ENCODE data around the gene COG2. TPM values are rescaled to one million over a fixed set of nuclear protein-coding genes. Genes with fewer than 3 reads are reported as not detected.

COG2 gene
- total RNA-seq, 1 experiment from 2014 or later, result 51.0 TPM

GRCh38 chr1:230691615-230692014, 49.3 kb downstream of the COG2 start:
- CTCF ChIA-PET, result no interaction called here
- intact Hi-C loops (cut with micrococcal nuclease), result no loop called here

GRCh38 chr1:230693221-230693620, 50.9 kb downstream of the COG2 start:
- DNase-seq (no peak), ATAC-seq (no peak)
- H3K4me1 ChIP-seq (ENCODE audit: insufficient read depth, low read length), result no peaks in the 10 kb centered on the region
- ChIA-PET CTCF (no interaction called here), POLR2A (ENCODE audit: unreplicated experiment) (no interaction called here)
- no peak overlapping the region for H3K27ac ChIP-seq (ENCODE audit: low read length)
- H3K9ac ChIP-seq (ENCODE audit: low read length), result no peak overlapping the region
- no peaks in the 10 kb centered on the region for H4K20me1 ChIP-seq (ENCODE audit: low read length)
- no peaks in the 10 kb centered on the region for H3F3A ChIP-seq (ENCODE audit: low read length, unreplicated experiment)
- no peaks in the 10 kb centered on the region for H3K79me2 ChIP-seq (ENCODE audit: low read length)
- intact Hi-C loops (cut with micrococcal nuclease), result no loop called here
- H3K4me3 ChIP-seq (ENCODE audit: low read length), result no peak overlapping the region
- no peaks in the 10 kb centered on the region for H3K9me3 ChIP-seq (ENCODE audit: low read length)
- BruUV-seq (replicated peaks), result no TSS peak
- TF ChIP-seq EZH2phosphoT487 (IDR thresholded peaks at IDR 0.05; ENCODE audit: borderline replicate concordance, low read length) (no peak), CTCF (conservative IDR thresholded peaks at IDR 0.05; ENCODE audit: low read depth, low read length) (no peak), EZH2 (IDR thresholded peaks at IDR 0.05; ENCODE audit: low read length, unreplicated experiment) (no peak)
- H3K9me2 ChIP-seq (replicated peaks; ENCODE audit: low read length), result no peaks in the 10 kb centered on the region
- H3K27me3 ChIP-seq (ENCODE audit: low read length), result no peaks in the 10 kb centered on the region
- no peak overlapping the region for H3K4me2 ChIP-seq (ENCODE audit: low read length)
- H2AFZ ChIP-seq (ENCODE audit: low read length), result no peak overlapping the region
- peaks cover 39% of the 10 kb centered on the region for H3K36me3 ChIP-seq (ENCODE audit: low read depth, low read length)

More at GRCh38 chr1:230691615-230692014, 49.3 kb downstream of the COG2 start:
- Histone ChIP-seq H3K27ac (ENCODE audit: low read length) (no peak overlapping the region), H3K9ac (ENCODE audit: low read length) (no peak overlapping the region), H3K4me1 (ENCODE audit: insufficient read depth, low read length) (no peaks in the 10 kb centered on the region), H4K20me1 (ENCODE audit: low read length) (no peaks in the 10 kb centered on the region), H3F3A (ENCODE audit: low read length, unreplicated experiment) (no peaks in the 10 kb centered on the region), H3K79me2 (ENCODE audit: low read length) (no peaks in the 10 kb centered on the region), H3K27me3 (ENCODE audit: low read length) (no peaks in the 10 kb centered on the region), H3K36me3 (ENCODE audit: low read depth, low read length) (peaks cover 56% of the 10 kb centered on the region), H3K9me2 (replicated peaks; ENCODE audit: low read length) (no peaks in the 10 kb centered on the region), H3K9me3 (ENCODE audit: low read length) (no peaks in the 10 kb centered on the region), H2AFZ (ENCODE audit: low read length) (no peak overlapping the region), H3K4me3 (ENCODE audit: low read length) (no peak overlapping the region), H3K4me2 (ENCODE audit: low read length) (no peak overlapping the region)
- ATAC-seq (no peak), DNase-seq (no peak)
- POLR2A ChIA-PET (ENCODE audit: unreplicated experiment), result no interaction called here
- TF ChIP-seq EZH2phosphoT487 (IDR thresholded peaks at IDR 0.05; ENCODE audit: borderline replicate concordance, low read length), result no peak
- no peak for TF ChIP-seq EZH2 (IDR thresholded peaks at IDR 0.05; ENCODE audit: low read length, unreplicated experiment)
- TF ChIP-seq CTCF (conservative IDR thresholded peaks at IDR 0.05; ENCODE audit: low read depth, low read length), result no peak
- no TSS peak for BruUV-seq (replicated peaks)

- Histone ChIP-seq H3K36me3 (ENCODE audit: low read depth, low read length) (peaks cover 34% of the 10 kb centered on the region), H3K4me2 (ENCODE audit: low read length) (no peak overlapping the region), H3K27me3 (ENCODE audit: low read length) (no peaks in the 10 kb centered on the region), H3K79me2 (ENCODE audit: low read length) (no peaks in the 10 kb centered on the region), H3K4me3 (ENCODE audit: low read length) (no peak overlapping the region), H3K9me3 (ENCODE audit: low read length) (no peaks in the 10 kb centered on the region), H4K20me1 (ENCODE audit: low read length) (no peaks in the 10 kb centered on the region), H3K9me2 (replicated peaks; ENCODE audit: low read length) (no peaks in the 10 kb centered on the region), H2AFZ (ENCODE audit: low read length) (no peak overlapping the region), H3K4me1 (ENCODE audit: insufficient read depth, low read length) (no peaks in the 10 kb centered on the region), H3K27ac (ENCODE audit: low read length) (no peak overlapping the region), H3K9ac (ENCODE audit: low read length) (no peak overlapping the region), H3F3A (ENCODE audit: low read length, unreplicated experiment) (no peaks in the 10 kb centered on the region)
- no peak for DNase-seq
- ATAC-seq, result no peak
- TF ChIP-seq CTCF (conservative IDR thresholded peaks at IDR 0.05; ENCODE audit: low read depth, low read length) (no peak), EZH2phosphoT487 (IDR thresholded peaks at IDR 0.05; ENCODE audit: borderline replicate concordance, low read length) (no peak), EZH2 (IDR thresholded peaks at IDR 0.05; ENCODE audit: low read length, unreplicated experiment) (no peak)
- no TSS peak for BruUV-seq (replicated peaks)
- POLR2A ChIA-PET (ENCODE audit: unreplicated experiment), result no interaction called here
- CTCF ChIA-PET, result no interaction called here
- intact Hi-C loops (cut with micrococcal nuclease), result no loop called here
Measured at GRCh38 chr1:230693777-230694176, 51.5 kb downstream of the COG2 start.
